ENCODE data around the gene ALDOC. TPM values are rescaled to one million over a fixed set of nuclear protein-coding genes. Genes with fewer than 3 reads are reported as not detected.
A peak's percentile ranks its signal among the peaks of the same experiment; 100 is the strongest.
"Not testable (repeated sequence)": the region's sequence is repeated elsewhere in the genome, so short reads cannot be mapped to it uniquely, and the experiment has no call there.

Gene ALDOC
- total RNA-seq, 1 donor from 2014 or later = 53.9 TPM

DNA sequence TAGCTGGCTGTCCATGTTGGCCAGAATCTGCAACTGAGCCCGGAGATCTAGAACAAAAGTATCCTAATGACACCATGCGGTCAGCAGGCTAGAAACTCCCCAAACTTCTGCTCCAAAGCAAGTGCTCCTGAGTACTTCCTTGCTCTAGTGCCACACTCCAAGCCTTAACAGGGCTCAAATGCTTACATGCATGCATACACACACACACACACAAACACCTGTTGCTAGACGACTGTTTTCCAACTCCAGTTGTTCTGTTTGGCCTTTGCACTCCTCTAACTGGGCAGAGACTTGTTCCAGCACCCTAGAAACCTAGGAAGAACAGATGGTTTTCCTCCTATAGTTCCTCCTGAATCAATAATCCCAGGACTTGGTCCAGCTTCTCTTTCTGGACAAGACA, 7.7 kb upstream of the ALDOC start:
- DNase-seq (ENCODE audit: low read depth, low spot score) = no peak

DNA sequence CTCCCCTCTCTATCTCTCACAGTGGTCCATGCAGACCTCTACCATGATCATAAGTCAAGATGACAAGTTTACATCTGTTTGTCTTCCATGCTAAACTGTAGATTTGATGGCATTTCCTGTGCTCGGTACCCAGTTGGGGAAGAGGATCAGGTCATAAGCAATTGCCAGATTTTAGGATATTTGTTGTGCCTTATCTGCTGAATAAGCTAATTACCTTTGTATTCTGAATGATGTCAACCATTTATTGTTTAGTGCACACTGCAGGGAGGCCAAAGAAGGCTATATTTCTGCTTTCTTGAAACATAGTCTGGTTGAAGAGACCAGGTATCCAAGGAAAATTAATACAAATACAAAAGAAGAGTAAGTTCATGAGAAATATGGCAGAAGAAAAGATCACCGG, 5.8 kb upstream of the ALDOC start:
- no peak for DNase-seq (ENCODE audit: low read depth, low spot score)

DNA sequence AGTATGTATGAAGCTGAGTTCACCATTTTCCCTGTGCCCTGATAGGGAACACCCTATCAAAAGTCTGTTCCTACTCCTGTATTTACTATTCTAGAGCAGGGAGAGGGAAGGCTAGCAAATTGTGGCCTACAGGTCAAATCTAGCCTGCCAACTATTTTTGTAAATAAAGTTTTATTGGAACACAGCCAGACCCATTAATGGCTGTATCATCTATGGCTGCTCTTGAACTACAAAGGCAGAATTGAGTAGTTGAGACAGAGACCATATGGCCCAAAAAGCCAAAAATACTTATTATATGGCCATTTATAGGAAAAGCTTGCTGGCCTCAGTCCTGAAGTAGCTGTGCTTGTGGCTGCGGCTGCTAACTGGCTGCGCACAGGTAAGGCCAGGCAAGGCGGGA, 4.3 kb upstream of the ALDOC start:
- no peak for DNase-seq (ENCODE audit: low read depth, low spot score)

DNA sequence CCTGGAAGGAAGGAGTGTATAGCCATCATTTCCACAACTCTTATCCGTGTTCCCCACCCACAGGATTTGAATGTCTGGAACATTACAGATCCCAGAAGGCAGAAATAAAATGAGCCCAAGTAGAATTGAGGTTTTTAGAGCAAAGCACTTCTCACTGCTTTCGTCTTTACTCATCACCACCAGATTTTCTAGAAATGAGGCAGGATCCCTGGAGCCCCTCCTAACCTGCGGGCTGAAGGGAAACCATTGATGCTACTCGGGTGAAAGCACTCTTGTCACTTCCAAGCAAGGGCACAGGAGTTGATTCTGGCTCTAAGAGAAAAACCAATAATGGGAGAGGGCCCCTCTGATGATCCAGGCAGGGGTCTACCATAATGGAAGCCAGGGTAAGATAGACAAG, 2.8 kb upstream of the ALDOC start:
- no peak for DNase-seq (ENCODE audit: low read depth, low spot score)

DNA sequence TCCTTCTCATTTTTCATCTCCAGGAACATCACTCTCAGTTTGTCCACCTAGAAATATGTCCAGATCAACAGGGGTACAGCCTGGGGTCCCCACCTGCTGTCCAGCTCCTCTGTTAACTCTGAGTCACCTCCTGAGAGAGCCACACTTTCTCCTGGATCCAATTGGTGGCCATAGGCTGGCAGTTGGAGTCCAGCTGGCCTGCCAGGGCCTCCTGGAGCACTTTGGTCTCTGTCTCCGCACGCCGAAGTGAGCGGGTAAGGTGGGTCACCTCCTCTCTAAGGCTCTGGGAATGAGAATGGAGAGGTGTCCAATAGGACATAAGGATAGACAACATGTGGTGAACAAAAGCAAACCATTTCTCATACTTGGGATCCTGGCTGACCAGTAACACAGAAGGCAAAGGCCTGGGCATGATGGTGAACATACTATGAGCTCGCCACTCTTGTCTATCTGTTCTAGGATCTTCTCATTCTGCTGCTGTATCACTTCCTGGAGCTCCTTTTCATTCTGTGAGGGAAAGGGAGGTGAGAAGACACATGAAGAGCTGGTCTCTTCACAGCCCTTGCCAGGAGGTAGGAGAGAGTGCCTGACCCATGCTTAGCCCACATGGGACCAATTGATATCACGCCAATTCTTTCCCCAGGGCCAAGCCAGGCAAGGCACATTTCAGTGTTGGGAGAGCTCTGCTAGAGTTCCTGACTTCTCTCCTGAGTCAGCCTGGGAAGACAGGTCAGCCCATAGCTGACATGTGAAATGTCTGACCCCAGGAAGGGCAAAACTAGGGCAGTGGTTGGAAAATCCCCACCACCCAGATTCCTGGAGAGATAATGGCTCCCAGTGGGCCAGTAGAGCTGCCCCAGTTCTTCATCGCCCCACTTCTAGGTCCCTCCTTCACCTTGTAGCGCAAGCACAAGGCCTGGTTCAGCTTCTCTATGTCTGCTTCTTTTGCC, 1.8 kb upstream of the ALDOC start:
- DNase-seq (ENCODE audit: low read depth, low spot score) = no peak

DNA sequence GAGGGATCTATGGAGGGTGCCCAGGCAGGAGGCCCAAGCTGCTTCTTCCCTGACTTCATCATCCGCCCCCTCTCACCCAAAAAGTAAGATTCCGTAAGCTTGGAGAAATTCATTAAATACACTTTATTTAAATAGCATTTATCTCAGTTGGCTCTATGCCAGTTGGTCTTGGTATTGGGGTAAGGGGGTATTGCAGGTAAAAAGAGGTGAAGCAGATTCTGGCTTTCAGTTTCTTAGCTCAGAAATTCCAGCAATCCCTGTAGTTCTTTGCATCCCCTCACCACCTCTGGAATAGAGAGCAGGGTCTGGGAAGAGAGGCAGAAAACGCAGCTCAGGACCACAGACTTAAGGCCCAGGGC, 750 bp upstream of the ALDOC start:
- no peak for DNase-seq (ENCODE audit: low read depth, low spot score)

DNA sequence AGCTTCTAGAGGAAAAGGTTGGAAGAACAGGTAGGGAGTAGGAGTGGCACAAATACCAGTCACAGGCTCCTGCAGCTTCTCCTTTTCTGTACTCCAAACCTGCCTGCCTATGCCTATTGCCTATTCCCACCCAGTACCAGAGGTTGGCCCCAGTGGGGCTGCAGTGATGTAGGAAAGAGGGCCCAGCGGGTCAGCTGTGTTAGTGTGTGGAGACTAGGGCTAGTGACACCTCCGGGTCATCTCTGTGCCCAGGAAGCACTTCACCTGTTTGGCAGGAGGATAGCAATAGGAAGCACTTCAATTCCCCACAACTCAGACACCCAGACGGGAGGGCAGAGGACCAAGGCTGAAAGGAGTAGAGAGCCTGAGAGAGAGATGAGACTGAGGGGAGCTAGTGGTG, 679 bp downstream of the ALDOC start:
- DNase-seq (ENCODE audit: low read depth, low spot score) = not testable (repeated sequence)

DNA sequence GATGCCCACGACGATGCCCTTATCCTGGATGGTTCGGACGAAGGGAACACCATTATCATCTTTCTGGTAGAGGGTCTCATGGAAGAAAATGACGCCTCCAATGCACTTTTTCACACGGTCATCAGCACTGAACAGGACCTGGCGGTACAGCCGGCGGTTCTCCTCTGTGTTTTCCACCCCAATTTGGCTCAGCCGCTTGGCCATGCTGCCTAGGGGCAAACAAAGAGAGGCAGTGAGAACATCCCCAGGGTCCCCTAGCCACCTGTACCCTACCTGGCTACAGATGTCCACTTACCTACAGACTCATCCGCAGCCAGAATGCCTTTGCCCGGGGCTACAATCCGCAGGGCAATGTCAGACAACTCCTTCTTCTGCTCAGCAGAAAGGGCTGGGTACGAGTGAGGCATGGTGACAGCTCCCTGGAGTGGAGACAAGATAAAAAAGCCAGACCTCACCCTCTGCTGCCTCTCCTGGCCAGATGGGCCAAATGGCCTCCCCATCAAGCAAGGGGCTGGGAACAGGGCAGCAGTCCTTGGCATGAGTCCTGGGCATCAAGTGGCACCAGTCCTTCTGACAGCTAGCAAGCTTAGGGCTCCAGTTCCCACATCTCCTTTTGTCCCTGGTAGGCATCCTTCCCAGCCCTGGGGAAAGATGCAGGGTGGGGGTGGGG, 1.4 kb downstream of the ALDOC start:
- DNase-seq (ENCODE audit: low read depth, low spot score) = no peak

DNA sequence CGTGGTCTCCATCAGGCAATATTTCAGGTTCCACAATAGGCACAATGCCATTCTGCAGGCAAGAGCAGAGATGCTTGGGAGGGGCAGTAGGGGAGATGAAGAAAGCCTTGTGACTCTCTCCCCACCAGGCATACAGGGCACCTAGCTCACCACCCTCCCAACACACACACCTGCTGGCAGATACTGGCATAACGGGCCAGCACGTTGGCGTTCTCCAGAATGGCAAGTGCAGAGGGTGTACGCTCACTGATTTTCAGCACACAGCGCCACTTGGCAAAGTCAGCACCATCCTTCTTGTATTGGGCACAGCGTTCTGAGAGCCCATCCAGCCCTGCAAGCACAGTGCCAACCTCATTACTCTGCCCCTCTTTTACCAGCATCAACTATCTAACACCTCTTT, 2.2 kb downstream of the ALDOC start:
- no peak for DNase-seq (ENCODE audit: low read depth, low spot score)

DNA sequence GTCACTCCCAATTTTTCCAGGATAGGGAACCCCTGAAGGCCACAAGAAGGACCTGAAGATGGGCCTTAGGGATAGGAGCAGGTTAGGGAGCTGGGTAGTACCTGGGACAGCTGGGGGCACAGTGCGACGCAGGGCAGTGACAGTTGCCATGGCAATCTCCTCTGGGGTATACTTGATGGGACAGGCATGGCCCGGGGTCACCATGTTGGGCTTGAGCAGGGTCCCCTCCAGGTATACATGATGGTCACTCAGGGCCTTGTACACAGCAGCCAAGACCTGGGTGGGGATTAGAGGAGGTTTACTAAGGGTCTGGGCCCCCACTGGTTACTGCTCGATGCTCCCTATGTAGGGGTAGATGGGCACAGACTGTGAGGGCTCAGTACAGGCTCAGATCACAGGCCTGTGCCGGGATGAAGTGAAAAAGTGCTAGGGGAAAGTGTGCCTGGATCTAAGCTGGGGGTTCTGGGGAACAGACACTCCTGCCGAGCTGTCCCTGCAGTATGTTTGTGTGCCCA, 2.7 kb downstream of the ALDOC start:
- no peak for DNase-seq (ENCODE audit: low read depth, low spot score)

DNA sequence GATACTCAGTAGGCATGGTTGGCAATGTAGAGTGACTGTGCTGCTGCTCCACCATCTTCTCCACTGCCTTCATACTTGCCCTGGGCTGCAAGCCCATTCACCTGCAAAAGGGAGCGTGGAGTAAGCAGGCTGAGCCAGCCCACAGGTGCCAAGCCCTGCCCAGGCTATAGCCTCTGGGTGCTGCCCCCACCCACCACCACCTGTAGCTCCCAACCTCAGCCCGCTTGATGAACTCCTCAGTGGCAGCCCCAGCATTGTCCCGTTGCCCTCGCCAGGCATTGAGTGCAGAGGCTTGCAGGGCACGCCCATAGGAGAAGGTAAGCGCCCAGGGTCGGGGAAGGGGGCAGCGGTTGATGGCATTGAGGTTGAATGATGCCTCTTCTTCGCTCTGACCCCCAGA, 3.2 kb downstream of the ALDOC start:
- no peak for DNase-seq (ENCODE audit: low read depth, low spot score)

DNA sequence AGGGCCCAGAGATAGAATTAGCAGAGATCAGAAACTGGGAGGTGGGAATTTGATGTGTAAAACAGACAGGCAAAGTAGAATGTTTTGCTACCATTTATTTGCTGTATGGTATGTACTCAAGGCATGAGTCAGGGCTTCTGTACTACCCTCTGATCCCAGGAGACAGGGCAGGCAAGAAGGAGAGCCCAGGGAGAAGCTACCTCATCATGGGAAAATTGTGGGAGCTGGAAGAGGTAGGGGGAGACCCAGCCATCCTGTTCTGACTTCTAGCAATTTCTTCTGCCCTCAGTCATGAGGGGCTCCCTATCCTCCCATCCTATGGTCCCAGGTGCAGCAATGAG, 3.7 kb downstream of the ALDOC start:
- no peak for DNase-seq (ENCODE audit: low read depth, low spot score)

DNA sequence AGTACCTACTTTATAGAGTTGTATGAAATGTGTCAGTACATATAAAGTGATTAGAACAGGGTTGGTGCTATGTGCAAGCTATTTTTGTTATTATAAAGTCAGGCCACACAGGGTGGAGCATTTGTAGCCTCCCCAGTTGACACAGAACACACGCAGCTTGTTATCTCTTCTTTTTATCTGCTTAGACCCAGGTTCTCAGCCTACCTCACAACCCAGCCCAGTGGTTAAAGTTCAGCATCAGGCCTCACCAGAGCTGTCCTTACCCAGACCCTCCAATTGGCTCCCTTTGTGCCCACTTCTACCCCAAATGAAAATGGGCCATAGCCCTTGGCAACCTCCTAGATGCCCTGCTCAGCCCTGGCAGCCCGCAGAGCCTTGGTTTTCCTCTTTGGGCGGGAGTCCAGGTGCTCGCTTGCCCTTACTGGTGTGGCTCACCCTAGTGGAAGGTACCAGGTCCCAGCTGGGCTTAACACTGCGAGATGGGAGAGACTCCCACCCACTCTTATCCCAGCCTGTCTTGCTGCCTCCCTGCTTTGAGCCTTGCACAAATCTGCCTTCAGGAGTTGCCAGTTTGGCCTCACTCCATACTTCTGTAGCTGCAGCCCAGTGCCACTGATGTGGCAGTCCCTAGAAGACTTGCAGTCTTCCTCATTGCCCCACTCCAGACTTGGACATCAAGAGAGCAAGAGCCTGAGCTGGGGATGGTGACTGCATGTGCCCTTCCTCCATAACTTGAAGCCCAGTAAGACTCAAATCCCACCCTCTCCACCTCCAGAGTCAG, 4.2 kb downstream of the ALDOC start:
- no peak for DNase-seq (ENCODE audit: low read depth, low spot score)

DNA sequence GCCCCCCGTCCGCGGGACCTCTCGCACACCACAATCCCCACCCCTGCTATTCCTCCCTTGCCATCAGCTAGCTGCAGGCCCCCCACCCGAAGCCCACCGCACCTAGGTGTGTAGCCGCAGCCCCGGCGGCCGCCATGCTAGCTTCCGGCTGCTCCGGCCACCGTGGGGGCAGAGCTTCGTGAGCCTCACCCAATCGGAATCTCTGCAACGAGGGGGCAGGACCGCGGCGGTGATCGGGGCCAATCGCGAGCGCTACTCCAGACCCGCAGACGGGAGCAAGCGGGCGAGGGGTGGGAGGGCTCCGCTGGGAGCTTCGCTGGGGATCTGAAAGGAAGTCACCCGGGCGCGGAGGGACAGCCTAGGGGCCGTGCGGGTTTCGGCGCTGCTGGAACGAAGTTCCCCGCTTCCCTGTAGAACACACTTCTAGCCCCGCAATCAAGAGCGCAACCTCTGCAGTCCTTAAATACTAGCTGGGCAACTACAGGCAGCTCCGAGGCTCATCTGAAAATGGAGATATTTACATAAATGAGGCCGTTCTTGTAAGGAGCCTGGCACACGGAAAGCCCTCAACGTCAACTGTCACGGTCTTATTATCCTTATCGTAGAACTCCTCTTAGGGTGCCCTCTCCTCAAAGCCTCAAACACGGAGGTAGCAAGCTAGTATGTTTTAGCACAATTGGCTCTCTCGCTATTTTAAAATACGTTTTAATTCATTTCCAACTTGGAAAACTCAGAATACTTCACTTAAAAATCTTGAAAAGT, 5.2 kb downstream of the ALDOC start, which contains the start of gene PIGS:
Gene PIGS, minus strand, starts transcription at position 164 of the 762 bp plus-strand sequence. Its CDS starts 28 bp downstream, at position 136.
- DNase-seq (ENCODE audit: low read depth, low spot score) = peak; percentile 66

DNA sequence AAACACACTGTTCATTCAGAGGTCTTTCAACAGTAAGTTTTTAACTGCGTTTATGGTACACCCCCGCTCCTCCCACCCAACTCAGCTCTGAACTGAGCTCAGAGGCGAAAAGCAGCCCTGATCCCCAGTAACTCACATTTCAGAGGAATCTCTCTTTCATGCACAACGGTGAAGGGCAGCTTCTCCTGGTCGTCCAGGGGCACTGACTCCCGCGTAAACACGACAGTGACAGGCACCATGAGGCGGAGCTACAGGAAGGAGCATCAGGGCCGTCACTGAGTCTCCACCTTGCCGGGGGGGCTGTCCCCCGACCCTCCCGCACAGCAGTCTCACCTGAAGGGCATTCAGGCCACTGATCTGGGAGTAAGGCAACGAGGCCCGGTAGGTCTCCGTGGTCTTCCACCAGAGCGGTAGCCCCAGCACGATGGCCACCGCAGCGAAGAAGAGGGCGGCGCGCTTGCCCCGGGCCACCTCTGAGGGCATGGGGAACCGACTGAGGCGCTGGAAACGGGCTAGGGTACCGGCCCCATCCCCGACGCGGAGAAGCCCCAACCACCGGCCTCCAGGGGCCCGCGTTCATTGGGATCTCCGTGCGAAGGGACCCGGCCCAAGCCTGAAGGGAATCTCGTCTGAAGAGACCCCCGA, 5.9 kb downstream of the ALDOC start:
- DNase-seq (ENCODE audit: low read depth, low spot score) = no peak

DNA sequence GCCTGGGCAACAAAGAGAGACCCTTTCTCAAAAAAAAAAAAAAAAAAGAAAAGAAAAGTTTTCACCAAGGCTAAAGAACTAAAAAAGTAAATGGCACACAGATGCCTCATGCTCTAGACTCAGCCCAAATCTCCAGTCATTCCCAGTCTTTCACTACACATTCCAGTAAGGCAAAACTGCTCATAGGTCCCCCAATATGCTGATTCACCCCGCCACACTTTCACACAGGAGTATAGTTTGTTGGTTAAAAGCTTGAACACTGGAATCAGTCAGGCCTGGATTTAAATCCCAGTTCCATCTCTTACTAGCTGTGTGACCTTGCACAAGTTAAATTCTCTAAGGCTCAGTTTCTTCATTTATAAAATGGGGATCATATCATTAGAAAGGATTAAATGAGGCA, 7.2 kb downstream of the ALDOC start:
- no peak for DNase-seq (ENCODE audit: low read depth, low spot score)

DNA sequence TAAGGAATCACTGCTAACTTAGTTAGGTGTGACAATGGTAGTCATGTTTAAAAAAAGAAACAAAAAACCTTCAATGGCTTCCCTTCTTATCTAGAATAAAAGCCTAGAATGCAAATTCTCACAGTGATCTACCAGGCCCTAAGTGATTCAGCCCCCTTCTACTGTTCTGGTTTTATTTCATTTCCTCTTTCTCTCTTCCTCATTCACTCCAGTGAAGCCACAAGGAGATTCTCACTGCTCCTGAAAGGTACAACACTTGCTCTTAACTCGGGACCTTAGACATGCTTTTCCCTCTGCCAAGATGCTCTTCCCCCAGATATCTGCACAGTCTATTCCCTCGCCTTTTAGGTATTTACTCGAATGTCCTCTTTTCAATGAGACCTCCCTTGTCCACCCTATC, 9.1 kb downstream of the ALDOC start:
- no peak for DNase-seq (ENCODE audit: low read depth, low spot score)

DNA sequence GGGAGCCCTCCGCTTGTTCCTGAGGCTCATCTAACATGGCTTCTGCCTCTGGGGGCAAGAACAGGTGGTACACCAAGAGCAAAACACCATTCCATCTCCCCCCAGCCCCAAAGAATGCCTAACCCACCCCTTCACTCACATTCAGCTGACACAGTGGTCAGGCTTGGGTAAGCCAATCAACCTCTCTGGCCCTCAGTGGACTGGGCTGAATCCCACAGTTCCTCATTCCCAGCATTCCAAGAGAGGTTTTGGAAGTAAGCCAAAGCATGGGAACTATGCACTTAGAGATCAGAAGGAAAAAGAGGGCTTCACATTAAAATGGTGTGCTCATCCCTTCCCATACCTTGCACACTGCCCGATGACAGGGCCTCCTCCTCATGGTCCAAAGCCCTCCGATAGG, 13.2 kb downstream of the ALDOC start:
- DNase-seq (ENCODE audit: low read depth, low spot score) = no peak

DNA sequence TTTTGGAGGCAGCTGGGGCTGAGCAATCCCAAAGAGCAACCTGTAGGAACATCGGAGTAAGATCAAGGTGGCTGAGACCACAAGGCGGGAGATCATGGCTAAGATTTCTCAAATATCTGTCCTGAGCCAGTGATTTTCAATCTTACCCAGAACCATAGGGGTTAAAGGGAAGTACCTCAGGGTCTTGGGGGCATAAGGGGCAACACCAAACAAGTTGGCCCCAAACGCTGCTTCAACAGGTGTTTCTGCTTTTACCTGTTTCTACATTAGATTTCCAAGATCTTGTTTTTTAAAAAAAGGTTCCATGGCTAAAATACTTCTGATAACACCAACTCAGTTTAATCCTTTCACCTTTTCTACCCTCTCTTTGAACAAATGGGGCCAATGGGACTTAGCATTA, 21.7 kb downstream of the ALDOC start:
- no peak for DNase-seq (ENCODE audit: low read depth, low spot score)

DNA sequence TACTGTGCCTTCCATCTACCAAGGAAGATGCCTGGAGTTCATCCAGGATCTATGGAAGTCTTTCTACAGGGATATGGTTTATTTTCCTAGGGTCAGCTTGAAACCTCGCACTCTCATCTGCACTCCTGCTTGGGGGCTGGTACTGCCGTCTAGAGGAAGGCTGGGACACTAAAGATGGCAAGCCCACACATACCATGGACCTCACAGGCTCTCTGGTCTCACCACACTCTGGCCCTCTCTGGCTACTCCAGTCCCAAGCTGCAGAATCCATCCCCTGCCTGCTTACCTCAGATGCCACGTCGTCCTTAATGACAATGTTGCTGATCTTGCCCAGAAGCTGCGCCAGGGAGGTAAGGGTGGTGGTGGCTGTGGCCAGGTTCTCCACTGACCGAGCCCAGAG, 22.1 kb downstream of the ALDOC start:
- DNase-seq (ENCODE audit: low read depth, low spot score) = no peak
